Bronchial epithelial cell (primary cell): ENCODE measurements around the gene GPC4. TPM values are rescaled to one million over a fixed set of nuclear protein-coding genes. Genes with fewer than 3 reads are reported as not detected.

Experiments
- DNase-seq: peaks from one replicate; pipeline ENCODE4 v3.0.0-alpha.2; 2010; ENCODE audit warnings: low read depth
- FAIRE-seq: peaks from 2 replicates; lab custom pipeline; 2011; peaks lifted over from hg19 to GRCh38; lab: Jason Lieb, UNC
- H3K27me3 ChIP-seq: 2 replicates; pipeline ENCODE4 v1.5.1; 2011; ENCODE audit warnings: low read length; ENCODE audit not compliant: control insufficient read depth, insufficient read depth
- H3K36me3 ChIP-seq: 2 replicates; pipeline ENCODE4 v1.5.1; 2011; ENCODE audit warnings: low read length; ENCODE audit not compliant: control insufficient read depth, insufficient read depth
- H3K4me3 ChIP-seq: 2 replicates; pipeline ENCODE4 v1.5.1; 2011; ENCODE audit warnings: mild to moderate bottlenecking, low read depth, low read length, control low read depth
- total RNA-seq: library from RNA; depleted of rRNA; stranded (reverse); fragments of >200 nt; gene quantifications from 2 replicates; pipeline ENCODE4 v1.2.1, GENCODE V29; 2014
- TF ChIP-seq, protein P1 (sequence below): IDR thresholded peaks from 2 replicates; pipeline ENCODE4 v1.5.1; 2011; ENCODE audit warnings: mild to moderate bottlenecking, moderate library complexity, low read length, control low read depth, inconsistent platforms; ENCODE audit not compliant: insufficient read depth, severe bottlenecking

Gene GPC4
- total RNA-seq, 1 donor from 2014 or later: 0.26 TPM

DNA sequence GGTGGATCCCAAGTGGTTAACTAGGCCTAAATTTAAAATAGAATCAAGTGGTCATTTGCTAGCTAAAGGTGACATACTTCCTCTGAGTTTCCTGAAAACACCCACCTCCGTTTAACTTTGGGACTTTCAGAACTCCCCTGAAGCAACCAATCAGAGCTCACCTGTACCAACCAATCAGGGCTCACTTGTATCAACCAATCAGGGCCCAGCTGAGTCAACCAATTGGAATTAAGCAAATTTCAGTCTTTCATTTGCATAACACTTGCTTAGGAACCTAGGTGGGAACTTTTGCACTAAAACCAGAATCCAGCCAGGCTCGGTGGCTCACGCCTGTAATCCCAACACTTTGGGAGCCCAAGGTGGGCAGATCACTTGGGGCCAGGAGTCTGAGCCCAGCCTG, 15.9 kb downstream of the GPC4 start:
- DNase-seq (no peak), FAIRE-seq (no peak)
- Histone ChIP-seq H3K4me3 (no peak overlapping the region), H3K36me3 (no peaks in the 10 kb centered on the region), H3K27me3 (no peaks in the 10 kb centered on the region)
- TF ChIP-seq, protein P1, sequence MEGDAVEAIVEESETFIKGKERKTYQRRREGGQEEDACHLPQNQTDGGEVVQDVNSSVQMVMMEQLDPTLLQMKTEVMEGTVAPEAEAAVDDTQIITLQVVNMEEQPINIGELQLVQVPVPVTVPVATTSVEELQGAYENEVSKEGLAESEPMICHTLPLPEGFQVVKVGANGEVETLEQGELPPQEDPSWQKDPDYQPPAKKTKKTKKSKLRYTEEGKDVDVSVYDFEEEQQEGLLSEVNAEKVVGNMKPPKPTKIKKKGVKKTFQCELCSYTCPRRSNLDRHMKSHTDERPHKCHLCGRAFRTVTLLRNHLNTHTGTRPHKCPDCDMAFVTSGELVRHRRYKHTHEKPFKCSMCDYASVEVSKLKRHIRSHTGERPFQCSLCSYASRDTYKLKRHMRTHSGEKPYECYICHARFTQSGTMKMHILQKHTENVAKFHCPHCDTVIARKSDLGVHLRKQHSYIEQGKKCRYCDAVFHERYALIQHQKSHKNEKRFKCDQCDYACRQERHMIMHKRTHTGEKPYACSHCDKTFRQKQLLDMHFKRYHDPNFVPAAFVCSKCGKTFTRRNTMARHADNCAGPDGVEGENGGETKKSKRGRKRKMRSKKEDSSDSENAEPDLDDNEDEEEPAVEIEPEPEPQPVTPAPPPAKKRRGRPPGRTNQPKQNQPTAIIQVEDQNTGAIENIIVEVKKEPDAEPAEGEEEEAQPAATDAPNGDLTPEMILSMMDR: no peak

DNA sequence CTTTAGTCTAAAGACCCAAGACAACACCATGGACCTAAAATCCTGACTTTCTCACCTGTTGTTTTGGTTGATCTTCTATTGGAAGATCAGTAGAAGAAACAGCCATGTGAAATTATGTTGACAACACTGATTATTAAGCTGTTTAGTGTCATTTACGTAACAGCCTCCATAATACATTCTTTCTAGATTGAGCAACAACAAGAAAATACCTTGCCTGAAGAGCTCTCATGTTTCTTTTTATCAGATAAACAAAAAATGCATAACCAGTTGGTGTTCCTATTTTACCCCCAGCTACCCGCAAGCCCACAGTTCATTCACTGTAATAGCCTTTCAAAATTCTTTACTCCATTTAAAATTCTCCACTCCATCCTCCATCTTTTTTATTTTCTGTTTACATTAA, 20.5 kb downstream of the GPC4 start:
- no peak for DNase-seq
- no peak for FAIRE-seq
- Histone ChIP-seq H3K4me3 (no peak overlapping the region), H3K27me3 (no peaks in the 10 kb centered on the region), H3K36me3 (no peaks in the 10 kb centered on the region)
- TF ChIP-seq, protein P1: no peak

DNA sequence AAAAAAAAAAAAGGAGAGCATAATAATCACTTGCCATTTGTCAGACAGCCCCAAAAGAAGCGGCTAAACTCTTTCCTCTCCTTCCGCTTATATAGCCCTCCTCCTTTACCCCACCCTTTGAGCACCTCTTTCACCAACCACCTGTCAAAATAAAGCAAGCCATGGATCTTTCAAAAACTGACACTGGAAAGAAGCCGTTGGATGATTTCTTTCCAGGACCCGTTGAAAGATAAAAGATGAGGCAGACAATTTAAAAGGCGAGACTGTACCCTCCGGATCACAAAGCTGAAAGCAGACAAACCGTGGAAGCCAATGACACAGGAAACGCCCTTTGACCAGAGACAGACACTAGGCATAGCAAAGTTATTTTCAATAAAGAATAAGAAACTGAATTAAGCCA, 22.6 kb downstream of the GPC4 start:
- FAIRE-seq (no peak), DNase-seq (no peak)
- Histone ChIP-seq H3K36me3 (no peaks in the 10 kb centered on the region), H3K4me3 (no peak overlapping the region), H3K27me3 (no peaks in the 10 kb centered on the region)
- TF ChIP-seq, protein P1: no peak

DNA sequence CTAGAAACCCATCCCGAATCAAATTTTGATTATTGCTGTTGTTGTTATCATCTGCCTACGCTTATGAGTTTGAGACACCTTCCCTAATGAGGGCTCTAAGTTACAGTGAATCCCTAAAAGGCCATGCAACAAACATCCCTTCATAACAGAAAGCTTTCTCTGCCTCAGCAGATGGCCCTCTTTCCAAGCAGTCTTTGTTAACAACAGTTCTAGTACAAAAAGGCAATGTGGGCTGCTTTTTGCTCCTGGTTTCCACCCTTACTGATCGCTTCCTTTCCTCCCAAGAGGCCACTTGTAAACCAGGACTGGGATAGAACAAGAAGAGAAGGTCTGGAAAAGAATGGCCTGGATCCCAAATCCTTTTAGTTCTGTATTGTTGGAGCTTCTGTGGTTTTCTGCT, 24.2 kb downstream of the GPC4 start:
- FAIRE-seq (no peak), DNase-seq (no peak)
- Histone ChIP-seq H3K27me3 (no peaks in the 10 kb centered on the region), H3K4me3 (no peak overlapping the region), H3K36me3 (no peaks in the 10 kb centered on the region)
- TF ChIP-seq, protein P1: no peak

DNA sequence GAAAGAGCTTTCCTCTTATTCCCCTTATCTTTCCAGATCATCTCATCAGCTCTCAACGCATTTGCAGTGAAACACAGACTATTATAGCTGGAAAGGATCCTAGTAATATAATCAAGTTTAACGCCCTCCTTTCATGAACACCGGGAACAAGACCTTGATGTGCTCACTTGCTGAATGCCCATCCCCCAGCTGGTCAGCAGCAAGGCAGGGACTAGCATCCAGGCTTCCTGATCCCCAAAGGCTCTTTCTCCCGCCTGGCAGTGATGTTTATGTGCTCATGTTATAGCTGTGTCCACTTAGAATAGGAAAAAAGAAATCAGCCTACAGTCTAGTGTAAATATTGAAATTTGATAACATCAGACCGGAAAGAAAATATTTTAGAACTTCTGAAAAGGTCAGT, 24.6 kb downstream of the GPC4 start:
- no peaks in the 10 kb centered on the region for H3K27me3 ChIP-seq
- TF ChIP-seq, protein P1: no peak
- no peak for FAIRE-seq
- no peaks in the 10 kb centered on the region for H3K36me3 ChIP-seq
- H3K4me3 ChIP-seq: no peak overlapping the region
- no peak for DNase-seq

DNA sequence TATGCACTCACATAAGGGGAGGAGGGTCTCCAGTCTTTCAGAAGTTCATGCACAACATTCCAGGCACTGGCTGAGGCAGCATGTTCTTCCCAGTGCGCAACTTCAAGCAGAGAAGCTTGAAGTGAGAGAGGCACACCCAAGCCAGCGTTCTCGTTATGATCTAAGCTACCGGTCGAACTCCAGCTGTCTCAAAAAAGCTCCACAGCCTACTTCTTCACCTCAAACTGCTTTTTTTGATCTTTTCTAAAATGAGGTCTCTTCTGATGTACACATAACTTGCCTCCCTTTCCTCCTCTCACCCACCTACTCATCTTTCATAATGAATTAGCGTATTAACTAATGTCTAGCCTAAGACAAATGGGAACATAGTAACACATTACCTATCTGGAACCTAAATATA, 25.3 kb downstream of the GPC4 start:
- DNase-seq (no peak), FAIRE-seq (no peak)
- Histone ChIP-seq H3K36me3 (no peaks in the 10 kb centered on the region), H3K4me3 (no peak overlapping the region), H3K27me3 (no peaks in the 10 kb centered on the region)
- TF ChIP-seq, protein P1: no peak
